HCT116 (cell line): ENCODE data around the gene ECE1. TPM values are rescaled to one million over a fixed set of nuclear protein-coding genes. Genes with fewer than 3 reads are reported as not detected.

ENCODE experiments used
- ATAC-seq: fragments of 200-7000 bp; cut with Tn5 transposase; 2 replicates; pipeline ENCODE4 v1.9.1; 2020; ENCODE audit warnings: mild to moderate bottlenecking, moderate library complexity
- BruUV-seq: library from RNA; stranded (reverse); fragments of 400-500 nt; replicated peaks from 2 replicates; lab custom pipeline; 2021; lab: Mats Ljungman, UMichigan
- CTCF ChIA-PET: fragments of 300-600 bp; sonication (Branson Sonifier 250); formaldehyde crosslinking; loops from one replicate; lab custom pipeline; 2021; ENCODE audit warnings: antibody characterized with exemption; lab: Charles Lee
- POLR2A ChIA-PET: fragments of 300-600, 350-600 bp; sonication (Branson Sonifier 250); formaldehyde crosslinking; loops from one replicate; lab custom pipeline; 2021; ENCODE audit warnings: antibody characterized with exemption; lab: Charles Lee
- RAD21 ChIA-PET, 2 experiments: fragments of 300-600 bp; sonication (Branson Sonifier 250); formaldehyde crosslinking; loops; one replicate each; lab custom pipeline; 2023; ENCODE audit warnings: low total read pairs in 2 of 2; ENCODE audit not compliant: uncharacterized antibody in 2 of 2, unreplicated experiment in 2 of 2, low non-redundant PET in 1 of 2; lab: Charles Lee
- DNase-seq: peaks from one replicate; pipeline ENCODE4 v3.0.0-alpha.2; 2010; ENCODE audit warnings: low read depth, low spot score
- H2AFZ ChIP-seq: fragments of 200-600 bp; shearing (Covaris generic), sonication (generic); 2 replicates; pipeline ENCODE4 v1.6.1; 2017; ENCODE audit warnings: low read depth, mixed run types, mixed read lengths, antibody characterized with exemption, low read length; ENCODE audit not compliant: poor library complexity, severe bottlenecking
- H3K27ac ChIP-seq: 2 replicates; pipeline ENCODE4 v1.5.1; 2012; ENCODE audit warnings: low read depth, low read length
- H3K27me3 ChIP-seq: fragments of 200-600 bp; sonication (generic); 2 replicates; pipeline ENCODE4 v1.6.1; 2016; ENCODE audit warnings: mixed run types, low read length, mixed read lengths; ENCODE audit not compliant: insufficient read depth
- H3K36me3 ChIP-seq, 2 experiments: fragments of 200-500 bp in 1 of 2; fragments of 200-600 bp in 1 of 2; sonication (Bioruptor generic) in 1 of 2; sonication (generic) in 1 of 2; 2 replicates each; pipeline versions ENCODE4 v1.5.1 to v1.6.1; 2014 to 2016; ENCODE audit warnings: low read length in 2 of 2, inconsistent platforms in 1 of 2, mixed read lengths in 1 of 2, mixed run types in 1 of 2; ENCODE audit not compliant: insufficient read depth in 2 of 2, control insufficient read depth in 1 of 2
- H3K4me1 ChIP-seq, 2 experiments: fragments of 200-600 bp in 1 of 2; sonication (generic) in 1 of 2; 2 replicates each; pipeline versions ENCODE4 v1.5.1 to v1.6.1; 2012 to 2017; ENCODE audit warnings: low read length in 2 of 2, inconsistent platforms in 1 of 2, mild to moderate bottlenecking in 1 of 2, mixed read lengths in 1 of 2, mixed run types in 1 of 2, moderate library complexity in 1 of 2; ENCODE audit not compliant: insufficient read depth in 2 of 2, control insufficient read depth in 1 of 2
- H3K4me2 ChIP-seq: fragments of 200-600 bp; sonication (generic); 2 replicates; pipeline ENCODE4 v1.6.1; 2017; ENCODE audit warnings: mixed run types, low read length, mixed read lengths
- H3K4me3 ChIP-seq, 2 experiments: fragments of 200-600 bp in 1 of 2; sonication (generic) in 1 of 2; replicated peaks in 1 of 2; 2 replicates each; pipeline ENCODE4 v1.5.1; 2011 to 2016; ENCODE audit warnings: low read length in 2 of 2, control low read depth in 1 of 2, low read depth in 1 of 2, mild to moderate bottlenecking in 1 of 2, mixed read lengths in 1 of 2, mixed run types in 1 of 2
- H3K79me2 ChIP-seq: fragments of 200-600 bp; sonication (generic); 2 replicates; pipeline ENCODE4 v1.6.1; 2017; ENCODE audit warnings: mild to moderate bottlenecking, mixed run types, low read length, moderate library complexity, mixed read lengths; ENCODE audit not compliant: insufficient read depth
- H3K9ac ChIP-seq: fragments of 200-600 bp; sonication (generic); 2 replicates; pipeline ENCODE4 v1.6.1; 2016; ENCODE audit warnings: low read length, mixed read lengths
- H3K9me2 ChIP-seq: fragments of 200-600 bp; sonication (generic), shearing (Covaris generic); 2 replicates; pipeline ENCODE4 v1.6.1; 2017; ENCODE audit warnings: mixed run types, mild to moderate bottlenecking, moderate library complexity; ENCODE audit not compliant: insufficient read depth
- H3K9me3 ChIP-seq, 2 experiments: fragments of 200-500 bp in 1 of 2; fragments of 200-600 bp in 1 of 2; sonication (Bioruptor generic) in 1 of 2; sonication (generic) in 1 of 2; 2 replicates each; pipeline ENCODE4 v1.6.1; 2014 to 2017; ENCODE audit warnings: low read length in 2 of 2, mixed read lengths in 2 of 2, inconsistent platforms in 1 of 2, low read depth in 1 of 2, mild to moderate bottlenecking in 1 of 2, mixed run types in 1 of 2, moderate library complexity in 1 of 2; ENCODE audit not compliant: control insufficient read depth in 1 of 2, insufficient read depth in 1 of 2
- H4K20me1 ChIP-seq: fragments of 200-600 bp; sonication (generic), shearing (Covaris generic); 2 replicates; pipeline ENCODE4 v1.6.1; 2017; ENCODE audit warnings: mixed run types, mild to moderate bottlenecking, moderate library complexity; ENCODE audit not compliant: insufficient read depth
- EGR1 ChIP-seq: IDR thresholded peaks from 2 replicates; pipeline ENCODE4 v1.6.1; 2012; ENCODE audit warnings: low read depth
- EZH2 ChIP-seq: fragments of 200-600 bp; sonication (generic); IDR thresholded peaks from 2 replicates; pipeline ENCODE4 v1.6.1; 2017; ENCODE audit warnings: antibody characterized with exemption, mixed run types
- POLR2A ChIP-seq: IDR thresholded peaks from 2 replicates; pipeline ENCODE4 v1.7.0; 2011; ENCODE audit warnings: borderline replicate concordance; ENCODE audit not compliant: insufficient read depth, insufficient read length; ENCODE audit errors: extremely low read depth
- RAD21 ChIP-seq: IDR thresholded peaks from 2 replicates; pipeline ENCODE4 v1.6.1; 2012; ENCODE audit warnings: low read depth, mild to moderate bottlenecking
- TCF7L2 ChIP-seq: IDR thresholded peaks from 2 replicates; pipeline ENCODE4 v1.7.0; 2011; ENCODE audit warnings: borderline replicate concordance, inconsistent platforms; ENCODE audit not compliant: insufficient read depth, insufficient read length; ENCODE audit errors: extremely low read depth
- YY1 ChIP-seq: IDR thresholded peaks from 2 replicates; pipeline ENCODE4 v1.6.1; 2011; ENCODE audit warnings: low read length, low read depth, moderate library complexity, mild to moderate bottlenecking; ENCODE audit not compliant: insufficient replicate concordance; ENCODE audit errors: extremely low read depth
- intact Hi-C: fragments of 100-400 bp; cut with micrococcal nuclease; formaldehyde crosslinking; loops from 2 replicates; pipeline ENCODE4 v1.10.0; 2022
- total RNA-seq: library from RNA; stranded (reverse); gene quantifications from one replicate; pipeline ENCODE4 v1.2.1, GENCODE V29; 2021; ENCODE audit not compliant: unreplicated experiment
- TF ChIP-seq, protein P1 (sequence below): IDR thresholded peaks from 2 replicates; pipeline ENCODE4 v1.6.1; 2012
- TF ChIP-seq, protein P2 (sequence below), 3 experiments: fragments of 200-600 bp in 1 of 3; sonication (generic) in 1 of 3; IDR thresholded peaks in 2 of 3; conservative IDR thresholded peaks in 1 of 3; 2 replicates each; pipeline ENCODE4 v1.5.1; 2012 to 2017; ENCODE audit warnings: low read depth in 2 of 3, low read length in 2 of 3, antibody characterized with exemption in 1 of 3, borderline replicate concordance in 1 of 3, control low read depth in 1 of 3, mild to moderate bottlenecking in 1 of 3, mixed read lengths in 1 of 3, mixed run types in 1 of 3, moderate library complexity in 1 of 3; ENCODE audit not compliant: insufficient read depth in 1 of 3

The ECE1 gene
- total RNA-seq, 1 experiment from 2014 or later, result 66.8 TPM

DNA sequence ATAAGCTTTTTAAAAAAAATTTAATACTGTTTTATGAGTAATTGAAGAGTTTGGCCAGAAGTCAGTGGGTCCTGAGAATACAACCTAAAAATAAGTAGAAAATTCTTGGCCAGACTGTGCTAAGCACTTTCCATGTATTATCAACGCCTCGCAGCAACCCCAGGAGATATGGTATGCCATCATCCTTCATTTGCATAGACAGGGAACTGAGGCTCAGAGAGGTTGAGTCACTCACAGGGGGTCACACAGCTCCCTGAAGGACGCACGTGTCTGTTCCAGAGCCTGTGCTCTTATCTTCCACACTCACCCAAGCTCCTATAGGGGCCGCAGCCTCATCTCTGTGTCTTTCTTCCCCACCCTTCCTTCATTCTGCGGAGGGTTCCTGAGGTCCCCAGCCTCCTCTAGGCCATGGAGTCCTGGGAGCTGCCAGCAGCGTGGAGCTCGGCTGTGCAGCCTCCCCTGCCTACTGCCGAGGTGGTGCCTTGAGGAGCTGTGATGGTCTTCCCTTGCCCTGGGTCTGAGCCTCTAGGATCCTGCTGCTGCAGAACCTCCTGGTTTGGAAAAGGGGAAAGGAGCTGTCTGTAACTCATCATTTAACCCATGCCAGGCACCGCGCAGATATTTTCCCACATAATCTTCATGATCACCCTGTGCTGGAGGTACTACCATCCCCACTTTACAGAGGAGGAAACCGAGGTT lies 30.3 kb upstream of the ECE1 start:
- TF ChIP-seq EZH2 (no peak), TCF7L2 (no peak), POLR2A (no peak), RAD21 (no peak), YY1 (no peak), EGR1 (no peak)
- TF ChIP-seq, protein P1, sequence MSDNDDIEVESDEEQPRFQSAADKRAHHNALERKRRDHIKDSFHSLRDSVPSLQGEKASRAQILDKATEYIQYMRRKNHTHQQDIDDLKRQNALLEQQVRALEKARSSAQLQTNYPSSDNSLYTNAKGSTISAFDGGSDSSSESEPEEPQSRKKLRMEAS, result no peak
- TF ChIP-seq, protein P2, sequence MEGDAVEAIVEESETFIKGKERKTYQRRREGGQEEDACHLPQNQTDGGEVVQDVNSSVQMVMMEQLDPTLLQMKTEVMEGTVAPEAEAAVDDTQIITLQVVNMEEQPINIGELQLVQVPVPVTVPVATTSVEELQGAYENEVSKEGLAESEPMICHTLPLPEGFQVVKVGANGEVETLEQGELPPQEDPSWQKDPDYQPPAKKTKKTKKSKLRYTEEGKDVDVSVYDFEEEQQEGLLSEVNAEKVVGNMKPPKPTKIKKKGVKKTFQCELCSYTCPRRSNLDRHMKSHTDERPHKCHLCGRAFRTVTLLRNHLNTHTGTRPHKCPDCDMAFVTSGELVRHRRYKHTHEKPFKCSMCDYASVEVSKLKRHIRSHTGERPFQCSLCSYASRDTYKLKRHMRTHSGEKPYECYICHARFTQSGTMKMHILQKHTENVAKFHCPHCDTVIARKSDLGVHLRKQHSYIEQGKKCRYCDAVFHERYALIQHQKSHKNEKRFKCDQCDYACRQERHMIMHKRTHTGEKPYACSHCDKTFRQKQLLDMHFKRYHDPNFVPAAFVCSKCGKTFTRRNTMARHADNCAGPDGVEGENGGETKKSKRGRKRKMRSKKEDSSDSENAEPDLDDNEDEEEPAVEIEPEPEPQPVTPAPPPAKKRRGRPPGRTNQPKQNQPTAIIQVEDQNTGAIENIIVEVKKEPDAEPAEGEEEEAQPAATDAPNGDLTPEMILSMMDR (IDR thresholded peaks at IDR 0.05 in 2 of 3, conservative IDR thresholded peaks at IDR 0.05 in 1 of 3; ENCODE audit: borderline replicate concordance in 1 of 3, insufficient read depth in 1 of 3, low read depth in 2 of 3, low read length in 2 of 3), result no peak
- ATAC-seq (no peak), DNase-seq (no peak)
- H3K9ac ChIP-seq, result no peak overlapping the region
- H3K4me2 ChIP-seq, result no peak overlapping the region
- intact Hi-C loops, result no loop called here
- peaks cover 41 to 64% of the 10 kb centered on the region in 2 experiments for H3K4me1 ChIP-seq
- no TSS peak for BruUV-seq
- CTCF ChIA-PET, result interaction anchor here (0.8 kb wide), 1 partner anchor 48 kb away, joined by 3 read pairs; no protein-coding TSS in a partner anchor
- H3K9me2 ChIP-seq, result no peaks in the 10 kb centered on the region
- no peaks in the 10 kb centered on the region for H3K36me3 ChIP-seq
- no peak overlapping the region for H3K4me3 ChIP-seq
- no peaks in the 10 kb centered on the region for H4K20me1 ChIP-seq
- H3K27ac ChIP-seq, result no peak overlapping the region
- no peak overlapping the region for H2AFZ ChIP-seq
- RAD21 ChIA-PET, result no interaction called here
- POLR2A ChIA-PET, result no interaction called here
- no peaks in the 10 kb centered on the region for H3K27me3 ChIP-seq
- no peaks in the 10 kb centered on the region for H3K9me3 ChIP-seq
- H3K79me2 ChIP-seq, result peaks cover 51% of the 10 kb centered on the region
